ENCODE results near the gene PRG2.

DNA sequence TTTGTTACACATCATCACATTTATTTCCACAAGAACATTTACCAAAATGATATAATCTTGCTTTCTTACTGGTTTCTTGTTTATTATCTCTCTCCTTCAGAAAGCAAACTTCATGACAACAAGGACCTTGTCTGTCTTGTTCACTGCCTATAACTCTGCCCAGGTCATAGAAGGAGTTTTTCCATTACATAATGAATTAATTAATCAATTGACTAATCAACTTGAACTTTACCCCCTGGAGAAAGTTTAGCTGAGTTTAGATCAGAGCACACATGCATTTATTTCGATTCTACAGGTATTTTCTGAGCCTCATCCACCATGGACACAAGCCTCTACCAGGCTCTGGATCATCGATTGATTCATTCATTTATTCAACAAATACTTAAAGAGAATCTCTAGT, 6.3 kb upstream of the PRG2 start:
- TF ChIP-seq POLR2A (IDR thresholded peaks at IDR 0.05; ENCODE audit: extremely low read depth, insufficient read length), result no peak
- TF ChIP-seq, protein P1, sequence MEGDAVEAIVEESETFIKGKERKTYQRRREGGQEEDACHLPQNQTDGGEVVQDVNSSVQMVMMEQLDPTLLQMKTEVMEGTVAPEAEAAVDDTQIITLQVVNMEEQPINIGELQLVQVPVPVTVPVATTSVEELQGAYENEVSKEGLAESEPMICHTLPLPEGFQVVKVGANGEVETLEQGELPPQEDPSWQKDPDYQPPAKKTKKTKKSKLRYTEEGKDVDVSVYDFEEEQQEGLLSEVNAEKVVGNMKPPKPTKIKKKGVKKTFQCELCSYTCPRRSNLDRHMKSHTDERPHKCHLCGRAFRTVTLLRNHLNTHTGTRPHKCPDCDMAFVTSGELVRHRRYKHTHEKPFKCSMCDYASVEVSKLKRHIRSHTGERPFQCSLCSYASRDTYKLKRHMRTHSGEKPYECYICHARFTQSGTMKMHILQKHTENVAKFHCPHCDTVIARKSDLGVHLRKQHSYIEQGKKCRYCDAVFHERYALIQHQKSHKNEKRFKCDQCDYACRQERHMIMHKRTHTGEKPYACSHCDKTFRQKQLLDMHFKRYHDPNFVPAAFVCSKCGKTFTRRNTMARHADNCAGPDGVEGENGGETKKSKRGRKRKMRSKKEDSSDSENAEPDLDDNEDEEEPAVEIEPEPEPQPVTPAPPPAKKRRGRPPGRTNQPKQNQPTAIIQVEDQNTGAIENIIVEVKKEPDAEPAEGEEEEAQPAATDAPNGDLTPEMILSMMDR (IDR thresholded peaks at IDR 0.05; ENCODE audit: low read depth, low read length), result no peak

Measured in NB4 (cell line).